Measurements from ENCODE around the gene RTN4R. TPM values are rescaled to one million over a fixed set of nuclear protein-coding genes. Genes with fewer than 3 reads are reported as not detected.

Gene RTN4R
- total RNA-seq, 4 donors from 2014 or later: 0.29 to 0.75 TPM; not detected in 2

DNA sequence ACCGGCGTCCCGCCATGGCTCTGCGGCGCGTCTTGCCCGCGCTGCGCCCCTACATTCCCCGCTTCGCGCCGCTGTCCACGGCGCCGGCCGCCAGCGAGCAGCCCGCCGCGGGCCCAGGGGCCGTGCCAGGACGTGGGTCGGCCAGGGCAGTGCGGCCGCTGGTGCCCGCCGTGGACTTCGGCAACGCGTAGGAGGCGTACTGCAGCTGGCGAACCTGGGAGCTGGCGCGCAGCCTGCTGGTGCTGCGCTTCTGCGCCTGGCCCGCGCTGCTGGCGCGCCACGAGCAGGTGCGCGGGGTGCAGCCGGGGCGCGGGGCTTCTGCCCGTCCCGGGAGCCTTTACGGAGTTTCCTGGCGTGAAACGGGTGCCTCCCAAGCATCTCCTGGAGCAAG lies 31.6 kb upstream of the RTN4R start:
- in situ Hi-C loops (cut with MboI; ENCODE audit: low sequenced_read_pairs in 4 of 4): loop anchor here (10.0 kb wide), 1 partner anchor 145 kb away; the partner anchor contains the start of gene CCDC188 (in 4 of the 4)

GRCh38 chr22:20298803-20299745 lies 31.0 kb upstream of the RTN4R start:
- in situ Hi-C loops (cut with MboI; ENCODE audit: low sequenced_read_pairs in 4 of 4) (loop anchor here (10.0 kb wide), 1 partner anchor 144 kb away; the partner anchor contains the start of gene CCDC188 (in 4 of the 4)), intact Hi-C loops (cut with DNase I; ENCODE audit: low total_unique reads) (no loop called here)
- Histone ChIP-seq H3K27ac (peak overlapping the region in 2 of 4 donors; percentile 24 to 54), H3K36me3 (no peaks in the 10 kb centered on the region), H3K4me3 (peak overlapping the region; percentile 59 to 67 (median 62)), H3K9me3 (no peaks in the 10 kb centered on the region), H3K4me1 (peaks cover 4 to 7% of the 10 kb centered on the region in 2 donors), H3K27me3 (peaks cover 17 to 25% (median 22%) of the 10 kb centered on the region in 3 donors)
- DNase-seq (peak; percentile 52 to 83), ATAC-seq (peak; percentile 76 to 80)
- TF ChIP-seq, protein P1, sequence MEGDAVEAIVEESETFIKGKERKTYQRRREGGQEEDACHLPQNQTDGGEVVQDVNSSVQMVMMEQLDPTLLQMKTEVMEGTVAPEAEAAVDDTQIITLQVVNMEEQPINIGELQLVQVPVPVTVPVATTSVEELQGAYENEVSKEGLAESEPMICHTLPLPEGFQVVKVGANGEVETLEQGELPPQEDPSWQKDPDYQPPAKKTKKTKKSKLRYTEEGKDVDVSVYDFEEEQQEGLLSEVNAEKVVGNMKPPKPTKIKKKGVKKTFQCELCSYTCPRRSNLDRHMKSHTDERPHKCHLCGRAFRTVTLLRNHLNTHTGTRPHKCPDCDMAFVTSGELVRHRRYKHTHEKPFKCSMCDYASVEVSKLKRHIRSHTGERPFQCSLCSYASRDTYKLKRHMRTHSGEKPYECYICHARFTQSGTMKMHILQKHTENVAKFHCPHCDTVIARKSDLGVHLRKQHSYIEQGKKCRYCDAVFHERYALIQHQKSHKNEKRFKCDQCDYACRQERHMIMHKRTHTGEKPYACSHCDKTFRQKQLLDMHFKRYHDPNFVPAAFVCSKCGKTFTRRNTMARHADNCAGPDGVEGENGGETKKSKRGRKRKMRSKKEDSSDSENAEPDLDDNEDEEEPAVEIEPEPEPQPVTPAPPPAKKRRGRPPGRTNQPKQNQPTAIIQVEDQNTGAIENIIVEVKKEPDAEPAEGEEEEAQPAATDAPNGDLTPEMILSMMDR (IDR thresholded peaks at IDR 0.05 in 4 of 5, conservative IDR thresholded peaks at IDR 0.05 in 1 of 5): no peak
- TF ChIP-seq POLR2A (IDR thresholded peaks at IDR 0.05): no peak

More for the DNA sequence above, 31.6 kb upstream of the RTN4R start:
- peaks cover 17 to 25% (median 22%) of the 10 kb centered on the region in 3 donors for H3K27me3 ChIP-seq
- intact Hi-C loops (cut with DNase I; ENCODE audit: low total_unique reads): no loop called here
- H3K9me3 ChIP-seq: no peaks in the 10 kb centered on the region
- H3K4me3 ChIP-seq: peak overlapping the region; percentile 59 to 67 (median 62)
- no peaks in the 10 kb centered on the region for H3K36me3 ChIP-seq
- peak in 1 of 2 donors; percentile 35 for DNase-seq
- ATAC-seq: peak; percentile 37 to 57
- peaks cover 4 to 7% of the 10 kb centered on the region in 2 donors for H3K4me1 ChIP-seq
- no peak overlapping the region for H3K27ac ChIP-seq
- TF ChIP-seq, protein P1 (IDR thresholded peaks at IDR 0.05 in 4 of 5, conservative IDR thresholded peaks at IDR 0.05 in 1 of 5): no peak
- no peak for TF ChIP-seq POLR2A (IDR thresholded peaks at IDR 0.05)

- no peak for DNase-seq
- peak overlapping the region; percentile 59 to 67 (median 62) for H3K4me3 ChIP-seq
- no peak overlapping the region for H3K27ac ChIP-seq
- no peaks in the 10 kb centered on the region for H3K9me3 ChIP-seq
- TF ChIP-seq POLR2A (IDR thresholded peaks at IDR 0.05): no peak
- TF ChIP-seq, protein P1 (IDR thresholded peaks at IDR 0.05 in 4 of 5, conservative IDR thresholded peaks at IDR 0.05 in 1 of 5): no peak
- ATAC-seq: no peak
- H3K27me3 ChIP-seq: peaks cover 17 to 25% (median 22%) of the 10 kb centered on the region in 3 donors
- no peaks in the 10 kb centered on the region for H3K36me3 ChIP-seq
- H3K4me1 ChIP-seq: peaks cover 4 to 7% of the 10 kb centered on the region in 2 donors
- intact Hi-C loops (cut with DNase I; ENCODE audit: low total_unique reads): no loop called here
- in situ Hi-C loops (cut with MboI; ENCODE audit: low sequenced_read_pairs in 4 of 4): loop anchor here (10.0 kb wide), 1 partner anchor 143 kb away; the partner anchor contains the start of gene CCDC188 (in 4 of the 4)
These were observed 30.1 kb upstream of the RTN4R start for GRCh38 chr22:20298110-20298802.

DNA sequence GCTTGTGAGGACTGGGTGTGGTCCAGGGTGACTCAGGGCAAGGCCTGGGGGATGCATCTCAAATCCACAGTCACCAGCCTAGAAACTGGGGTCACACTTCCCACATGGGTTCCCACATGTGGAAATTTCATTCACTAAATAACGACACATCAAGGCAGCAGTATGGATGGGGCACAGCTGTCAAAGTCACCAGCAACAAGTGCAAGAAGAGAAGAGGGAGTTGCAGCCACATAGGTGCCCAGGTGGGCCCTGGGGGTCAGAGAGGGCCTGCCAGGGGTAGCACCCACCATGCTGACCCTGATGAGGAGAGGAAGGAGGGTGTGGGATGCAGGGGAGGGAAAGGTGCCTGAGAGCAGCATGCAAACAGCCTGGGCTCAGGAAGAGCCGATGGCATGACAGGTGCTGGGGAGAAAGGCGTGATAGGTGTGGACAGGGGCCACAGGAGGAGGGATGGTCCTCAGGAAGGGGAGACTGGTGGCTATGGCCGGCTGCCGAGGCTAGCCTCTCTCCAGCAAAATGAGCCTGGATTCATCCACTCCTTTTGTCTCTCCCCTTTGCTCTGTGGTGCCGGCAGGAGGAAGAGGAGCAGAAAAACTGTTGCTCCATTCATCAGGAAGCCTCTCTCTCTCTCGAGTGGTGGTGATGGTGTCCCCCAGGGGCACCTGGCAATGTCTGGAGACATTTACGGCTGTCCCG lies 29.4 kb upstream of the RTN4R start:
- TF ChIP-seq POLR2A (IDR thresholded peaks at IDR 0.05): no peak
- TF ChIP-seq, protein P1 (IDR thresholded peaks at IDR 0.05 in 4 of 5, conservative IDR thresholded peaks at IDR 0.05 in 1 of 5): no peak

More for the DNA sequence above, 29.4 kb upstream of the RTN4R start:
- Histone ChIP-seq H3K36me3 (no peaks in the 10 kb centered on the region), H3K27ac (no peak overlapping the region), H3K4me3 (no peak overlapping the region), H3K27me3 (peaks cover 15 to 19% (median 16%) of the 10 kb centered on the region in 3 donors), H3K9me3 (no peaks in the 10 kb centered on the region), H3K4me1 (peaks cover 4 to 7% of the 10 kb centered on the region in 2 donors)
- in situ Hi-C loops (cut with MboI; ENCODE audit: low sequenced_read_pairs in 4 of 4) (loop anchor here (10.0 kb wide), 1 partner anchor 143 kb away; the partner anchor contains the start of gene CCDC188 (in 4 of the 4)), intact Hi-C loops (cut with DNase I; ENCODE audit: low total_unique reads) (no loop called here)
- DNase-seq: no peak
- ATAC-seq: no peak
